Trophoblast cell (in vitro differentiated cells and primary cell): Measurements from ENCODE around the gene BTD.
A peak's percentile ranks its signal among the peaks of the same experiment; 100 is the strongest.
"Not testable (repeated sequence)": the region's sequence is repeated elsewhere in the genome, so short reads cannot be mapped to it uniquely, and the experiment has no call there.

ENCODE experiments used
- DNase-seq, 2 donors: peaks; one replicate each; pipeline ENCODE4 v3.0.0-alpha.2; 2016
- H2AFZ ChIP-seq: 2 replicates; pipeline ENCODE4 v1.6.1; 2013; ENCODE audit warnings: low read length, moderate library complexity, mild to moderate bottlenecking; ENCODE audit not compliant: insufficient read depth, poor library complexity
- H2AK5ac ChIP-seq: 2 replicates; pipeline ENCODE4 v1.6.1; 2013; ENCODE audit warnings: mild to moderate bottlenecking, low read length
- H2BK120ac ChIP-seq: 2 replicates; pipeline ENCODE4 v1.6.1; 2013; ENCODE audit warnings: low read length, mild to moderate bottlenecking, moderate library complexity; ENCODE audit not compliant: insufficient read depth, poor library complexity
- H2BK12ac ChIP-seq: 2 replicates; pipeline ENCODE4 v1.6.1; 2013; ENCODE audit warnings: mild to moderate bottlenecking, low read length, moderate library complexity
- H2BK5ac ChIP-seq: 2 replicates; pipeline ENCODE4 v1.6.1; 2013; ENCODE audit warnings: low read length, low read depth, moderate library complexity, mild to moderate bottlenecking; ENCODE audit not compliant: poor library complexity
- H3K14ac ChIP-seq: 2 replicates; pipeline ENCODE4 v1.6.1; 2013; ENCODE audit warnings: mild to moderate bottlenecking, low read length
- H3K18ac ChIP-seq: 2 replicates; pipeline ENCODE4 v1.6.1; 2013; ENCODE audit warnings: mild to moderate bottlenecking, low read length
- H3K23ac ChIP-seq: 2 replicates; pipeline ENCODE4 v1.6.1; 2013; ENCODE audit warnings: low read length
- H3K27ac ChIP-seq: 2 replicates; pipeline ENCODE4 v1.5.1; 2013; ENCODE audit warnings: low read depth, mild to moderate bottlenecking, inconsistent platforms, low read length, moderate library complexity
- H3K27me3 ChIP-seq: 2 replicates; pipeline ENCODE4 v1.6.1; 2013; ENCODE audit warnings: inconsistent platforms, mild to moderate bottlenecking, low read length, moderate library complexity; ENCODE audit not compliant: insufficient read depth
- H3K36me3 ChIP-seq, 2 experiments: 1 replicate in 1 of 2; 2 replicates in 1 of 2; pipeline ENCODE4 v1.6.1; 2013; ENCODE audit warnings: low read length in 2 of 2, mild to moderate bottlenecking in 2 of 2, moderate library complexity in 1 of 2; ENCODE audit not compliant: insufficient read depth in 2 of 2, control insufficient read depth in 1 of 2
- H3K4ac ChIP-seq: 2 replicates; pipeline ENCODE4 v1.6.1; 2013; ENCODE audit warnings: low read depth, mild to moderate bottlenecking, low read length, moderate library complexity
- H3K4me1 ChIP-seq, 2 experiments: 1 replicate in 1 of 2; 2 replicates in 1 of 2; pipeline ENCODE4 v1.6.1; 2013; ENCODE audit warnings: low read length in 2 of 2, mild to moderate bottlenecking in 2 of 2, moderate library complexity in 1 of 2; ENCODE audit not compliant: insufficient read depth in 2 of 2, control insufficient read depth in 1 of 2
- H3K4me2 ChIP-seq: 2 replicates; pipeline ENCODE4 v1.6.1; 2013; ENCODE audit warnings: inconsistent platforms, mild to moderate bottlenecking, low read length, moderate library complexity
- H3K4me3 ChIP-seq: 2 replicates; pipeline ENCODE4 v1.5.1; 2013; ENCODE audit warnings: mild to moderate bottlenecking, low read depth, low read length, inconsistent platforms
- H3K79me1 ChIP-seq: one replicate; pipeline ENCODE4 v1.6.1; 2013; ENCODE audit warnings: low read length
- H3K79me2 ChIP-seq: 2 replicates; pipeline ENCODE4 v1.6.1; 2013; ENCODE audit warnings: low read length, mild to moderate bottlenecking; ENCODE audit not compliant: control insufficient read depth, insufficient read depth, poor library complexity
- H3K9ac ChIP-seq: 2 replicates; pipeline ENCODE4 v1.6.1; 2013; ENCODE audit warnings: mild to moderate bottlenecking, low read length
- H3K9me3 ChIP-seq: 2 replicates; pipeline ENCODE4 v1.6.1; 2013; ENCODE audit warnings: low read depth, mild to moderate bottlenecking, control low read depth, inconsistent platforms, low read length; ENCODE audit not compliant: insufficient read depth
- H4K12ac ChIP-seq: 2 replicates; pipeline ENCODE4 v1.6.1; 2013; ENCODE audit warnings: low read depth, mild to moderate bottlenecking, low read length, moderate library complexity
- H4K8ac ChIP-seq: 2 replicates; pipeline ENCODE4 v1.6.1; 2013; ENCODE audit warnings: low read depth, mild to moderate bottlenecking, low read length, moderate library complexity
- H4K91ac ChIP-seq: one replicate; pipeline ENCODE4 v1.6.1; 2013; ENCODE audit warnings: low read depth, mild to moderate bottlenecking, low read length, moderate library complexity
- WGBS: extraction: QIAGEN DNeasy Blood & Tissue Kit; methylation state at CpG from one replicate; pipeline ENCODE4 v1.1.7; 2013; ENCODE audit warnings: missing lambda C conversion rate; ENCODE audit not compliant: insufficient read length, insufficient coverage; ENCODE audit errors: extremely low coverage; 5-methylcytosine and 5-hydroxymethylcytosine counted together

Gene BTD

DNA sequence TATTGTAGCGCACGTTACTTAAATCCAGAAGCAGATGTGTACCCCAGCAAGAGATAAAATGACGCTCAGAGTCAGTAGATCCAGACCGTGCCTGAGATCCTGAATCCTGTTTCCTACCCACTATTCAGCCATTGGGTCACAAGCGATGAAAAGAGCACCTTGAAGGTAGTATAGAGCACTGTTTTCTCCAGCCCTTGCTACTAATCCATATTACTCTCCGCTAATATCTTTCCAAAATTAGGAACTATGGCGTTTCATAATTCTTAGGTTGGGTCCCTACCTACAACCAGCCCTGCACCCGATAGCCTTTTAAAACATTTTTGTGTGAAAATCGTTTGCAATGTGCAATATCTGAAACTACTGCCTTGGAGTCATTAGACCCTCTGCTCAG is 596 bp downstream of the BTD start:
- Histone ChIP-seq H3K4ac (peak overlapping the region; percentile 23), H3K27ac (peak overlapping the region; percentile 81), H3K9ac (peak overlapping the region; percentile 87), H2AFZ (peak overlapping the region; percentile 84), H3K4me3 (peak overlapping the region; percentile 70), H3K18ac (no peak overlapping the region), H4K12ac (peak overlapping the region; percentile 34), H3K4me2 (peak overlapping the region; percentile 82), H3K27me3 (no peaks in the 10 kb centered on the region), H3K79me1 (peaks cover 6% of the 10 kb centered on the region), H2BK120ac (no peak overlapping the region), H2BK5ac (peak overlapping the region; percentile 61), H3K36me3 (peaks cover 0 to 5% of the 10 kb centered on the region in 2 experiments), H3K9me3 (peaks cover 2% of the 10 kb centered on the region), H2AK5ac (no peak overlapping the region), H4K8ac (peak overlapping the region; percentile 87), H3K14ac (peak overlapping the region; percentile 85), H3K79me2 (peaks cover 2% of the 10 kb centered on the region), H2BK12ac (no peak overlapping the region), H4K91ac (peak overlapping the region; percentile 54), H3K23ac (no peak overlapping the region), H3K4me1 (peaks cover 0 to 3% of the 10 kb centered on the region in 2 experiments)
- no CpG with 5 or more reads among the region's 9 CpGs for WGBS
- no peak for DNase-seq

DNA sequence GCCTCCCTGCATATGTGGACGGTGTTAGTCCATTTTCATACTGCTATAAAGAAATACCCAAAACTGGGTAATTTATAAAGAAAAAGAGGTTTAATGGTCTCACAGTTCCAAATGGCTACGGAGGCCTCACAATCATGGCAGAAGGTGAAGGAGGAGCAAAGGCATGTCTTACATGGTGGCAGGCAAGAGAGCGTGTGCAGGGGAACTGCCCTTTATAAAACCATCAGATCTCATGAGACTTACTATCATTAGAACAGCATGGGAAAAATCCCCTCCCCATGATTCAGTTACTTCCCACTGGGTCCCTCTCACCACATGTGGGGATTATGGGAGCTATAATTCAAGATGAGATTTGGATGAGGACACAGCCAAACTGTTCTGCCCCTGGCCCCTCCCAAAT is 1.3 kb downstream of the BTD start:
- not testable (repeated sequence) for H3K4ac ChIP-seq, H3K4me3 ChIP-seq, H3K36me3 ChIP-seq, H3K14ac ChIP-seq, H3K27ac ChIP-seq, H2AK5ac ChIP-seq, DNase-seq, H3K23ac ChIP-seq, H3K79me1 ChIP-seq, H4K8ac ChIP-seq, H4K12ac ChIP-seq, H3K9ac ChIP-seq, H2BK120ac ChIP-seq, H3K27me3 ChIP-seq, H3K9me3 ChIP-seq, H2BK5ac ChIP-seq, H2AFZ ChIP-seq, H3K79me2 ChIP-seq, H4K91ac ChIP-seq, H3K4me1 ChIP-seq, H3K18ac ChIP-seq, H2BK12ac ChIP-seq
- WGBS = no CpG with 5 or more reads among the region's 3 CpGs
- peak overlapping the region; percentile 82 for H3K4me2 ChIP-seq

DNA sequence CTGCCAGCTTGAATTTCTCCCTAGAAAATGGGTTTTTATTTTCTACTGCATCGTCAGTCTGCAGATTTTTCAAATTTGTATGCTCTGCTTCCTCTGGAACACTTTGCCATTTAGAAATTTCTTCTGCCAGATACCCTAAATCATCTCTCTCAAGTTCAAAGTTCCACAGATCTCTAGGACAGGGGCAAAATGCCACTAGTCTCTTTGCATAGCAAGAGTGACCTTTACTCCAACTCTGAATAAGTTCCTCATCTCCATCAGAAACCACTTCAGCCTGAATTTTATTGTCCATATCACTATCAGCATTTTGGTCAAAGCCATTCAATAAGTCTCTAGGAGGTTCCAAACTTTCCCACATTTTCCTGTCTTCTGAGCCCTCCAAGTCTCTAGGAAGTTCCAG is 3.0 kb downstream of the BTD start:
- not testable (repeated sequence) for H2BK12ac ChIP-seq, H3K36me3 ChIP-seq, H3K4me2 ChIP-seq, DNase-seq, H4K91ac ChIP-seq, H3K23ac ChIP-seq, H3K4me3 ChIP-seq, H3K9ac ChIP-seq, H4K8ac ChIP-seq, H4K12ac ChIP-seq, H3K4ac ChIP-seq, H3K18ac ChIP-seq, H3K4me1 ChIP-seq, H2AK5ac ChIP-seq, H2AFZ ChIP-seq, H2BK120ac ChIP-seq, H3K79me2 ChIP-seq, H3K9me3 ChIP-seq, H3K79me1 ChIP-seq, H2BK5ac ChIP-seq, H3K14ac ChIP-seq, H3K27me3 ChIP-seq, H3K27ac ChIP-seq
- no CpG with 5 or more reads among the region's 1 CpG for WGBS

DNA sequence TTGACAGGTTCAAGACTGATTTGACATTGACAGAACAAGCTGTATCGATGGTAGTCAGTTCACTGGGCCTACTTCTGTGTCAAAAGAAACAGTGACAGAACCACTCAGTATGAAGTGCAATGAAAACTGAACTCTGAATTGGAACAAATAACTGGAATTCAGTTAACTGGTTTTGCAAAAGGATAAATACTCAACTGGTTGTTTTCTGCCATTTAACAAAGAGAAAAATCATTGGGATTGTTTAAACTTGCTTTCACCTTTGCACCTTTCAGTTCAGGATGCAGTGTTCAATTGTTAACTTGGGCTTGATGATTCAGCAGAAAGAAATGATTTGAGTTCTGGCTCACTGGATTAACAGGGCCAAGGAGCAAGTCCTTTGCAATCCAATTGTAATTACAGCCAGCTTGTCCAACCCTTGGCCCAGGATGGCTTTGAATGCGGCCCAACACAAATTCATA is 4.9 kb downstream of the BTD start:
- Histone ChIP-seq H2AK5ac (no peak overlapping the region), H3K79me2 (peaks cover 2% of the 10 kb centered on the region), H3K36me3 (no peaks in the 10 kb centered on the region), H3K27ac (no peak overlapping the region), H4K8ac (no peak overlapping the region), H3K14ac (no peak overlapping the region), H3K79me1 (peaks cover 6% of the 10 kb centered on the region), H3K4me2 (no peak overlapping the region), H2BK12ac (no peak overlapping the region), H3K9me3 (peaks cover 2% of the 10 kb centered on the region), H2AFZ (no peak overlapping the region), H4K91ac (no peak overlapping the region), H3K18ac (no peak overlapping the region), H3K23ac (no peak overlapping the region), H2BK120ac (no peak overlapping the region), H3K4me3 (no peak overlapping the region), H3K9ac (no peak overlapping the region), H3K4ac (no peak overlapping the region), H3K4me1 (no peaks in the 10 kb centered on the region), H2BK5ac (no peak overlapping the region), H3K27me3 (no peaks in the 10 kb centered on the region), H4K12ac (no peak overlapping the region)
- WGBS = no CpG with 5 or more reads among the region's 2 CpGs
- DNase-seq = no peak
